Kidney epithelial cell (primary cell): ENCODE data around the gene SERINC3. TPM values are rescaled to one million over a fixed set of nuclear protein-coding genes. Genes with fewer than 3 reads are reported as not detected.

ENCODE experiments used
- DNase-seq: peaks from one replicate; pipeline ENCODE4 v3.0.0-alpha.2; 2010; ENCODE audit warnings: low read depth
- H3K27me3 ChIP-seq: 2 replicates; pipeline ENCODE4 v1.6.0; 2011; ENCODE audit warnings: low read length; ENCODE audit not compliant: control insufficient read depth, insufficient read depth
- H3K36me3 ChIP-seq: 2 replicates; pipeline ENCODE4 v1.5.1; 2011; ENCODE audit warnings: low read length; ENCODE audit not compliant: control insufficient read depth, insufficient read depth
- H3K4me3 ChIP-seq: 2 replicates; pipeline ENCODE4 v1.5.1; 2011; ENCODE audit warnings: low read depth, mild to moderate bottlenecking, control low read depth, low read length
- total RNA-seq: library from RNA; depleted of rRNA; stranded (reverse); fragments of >200 nt; gene quantifications from 2 replicates; pipeline ENCODE4 v1.2.3, GENCODE V29; 2015
- TF ChIP-seq, protein P1 (sequence below): IDR thresholded peaks from 2 replicates; pipeline ENCODE4 v1.5.1; 2011; ENCODE audit warnings: mild to moderate bottlenecking, moderate library complexity, low read length, control low read depth, inconsistent platforms; ENCODE audit not compliant: insufficient read depth, poor library complexity, severe bottlenecking

The SERINC3 gene
- total RNA-seq, 1 donor from 2014 or later, result 80.5 TPM

DNA sequence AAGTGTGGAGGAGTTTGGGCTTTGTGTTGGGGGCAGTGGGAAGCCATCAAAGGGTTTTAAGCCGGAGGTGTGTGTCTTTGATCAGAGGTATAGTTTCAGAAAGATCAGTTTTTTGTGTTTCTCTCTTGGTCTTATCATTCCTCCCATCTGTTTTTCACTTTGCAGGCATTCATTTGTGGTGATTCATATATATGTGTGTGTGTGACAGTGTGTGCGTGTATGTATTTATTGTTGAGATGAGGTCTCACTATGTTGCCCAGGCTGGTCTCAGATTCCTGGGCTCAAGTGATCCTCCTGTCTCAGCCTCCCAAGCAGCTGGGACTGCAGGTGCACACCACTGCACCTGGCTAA is 11.1 kb upstream of the SERINC3 start:
- TF ChIP-seq, protein P1, sequence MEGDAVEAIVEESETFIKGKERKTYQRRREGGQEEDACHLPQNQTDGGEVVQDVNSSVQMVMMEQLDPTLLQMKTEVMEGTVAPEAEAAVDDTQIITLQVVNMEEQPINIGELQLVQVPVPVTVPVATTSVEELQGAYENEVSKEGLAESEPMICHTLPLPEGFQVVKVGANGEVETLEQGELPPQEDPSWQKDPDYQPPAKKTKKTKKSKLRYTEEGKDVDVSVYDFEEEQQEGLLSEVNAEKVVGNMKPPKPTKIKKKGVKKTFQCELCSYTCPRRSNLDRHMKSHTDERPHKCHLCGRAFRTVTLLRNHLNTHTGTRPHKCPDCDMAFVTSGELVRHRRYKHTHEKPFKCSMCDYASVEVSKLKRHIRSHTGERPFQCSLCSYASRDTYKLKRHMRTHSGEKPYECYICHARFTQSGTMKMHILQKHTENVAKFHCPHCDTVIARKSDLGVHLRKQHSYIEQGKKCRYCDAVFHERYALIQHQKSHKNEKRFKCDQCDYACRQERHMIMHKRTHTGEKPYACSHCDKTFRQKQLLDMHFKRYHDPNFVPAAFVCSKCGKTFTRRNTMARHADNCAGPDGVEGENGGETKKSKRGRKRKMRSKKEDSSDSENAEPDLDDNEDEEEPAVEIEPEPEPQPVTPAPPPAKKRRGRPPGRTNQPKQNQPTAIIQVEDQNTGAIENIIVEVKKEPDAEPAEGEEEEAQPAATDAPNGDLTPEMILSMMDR, result no peak
- Histone ChIP-seq H3K27me3 (no peaks in the 10 kb centered on the region), H3K4me3 (no peak overlapping the region), H3K36me3 (no peaks in the 10 kb centered on the region)
- no peak for DNase-seq

- DNase-seq, result no peak
- Histone ChIP-seq H3K27me3 (no peaks in the 10 kb centered on the region), H3K36me3 (no peaks in the 10 kb centered on the region), H3K4me3 (peak overlapping the region; percentile 82)
- TF ChIP-seq, protein P1, result no peak
Observed at GRCh38 chr20:44532259-44532980, 10.6 kb upstream of the SERINC3 start.

DNA sequence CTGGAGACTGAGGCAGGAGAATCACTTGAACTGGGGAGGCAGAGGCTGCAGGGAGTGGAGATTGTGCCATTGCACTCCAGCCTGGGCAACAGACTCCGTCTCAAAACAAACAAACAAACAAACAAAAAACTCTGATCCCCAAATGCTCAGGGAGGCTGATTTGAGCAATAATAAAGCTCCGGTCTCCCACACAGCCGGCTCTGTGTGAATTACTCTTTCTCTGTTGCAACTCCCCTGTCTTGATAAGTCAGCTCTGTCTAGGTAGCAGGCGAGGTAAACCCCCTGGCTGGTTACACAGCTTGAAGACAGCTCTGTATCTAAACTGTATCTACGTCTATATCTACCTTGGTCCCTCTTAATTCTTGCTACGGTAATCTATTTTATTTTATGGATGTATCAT is 6.4 kb upstream of the SERINC3 start:
- no peaks in the 10 kb centered on the region for H3K27me3 ChIP-seq
- no peak for DNase-seq
- H3K4me3 ChIP-seq, result no peak overlapping the region
- TF ChIP-seq, protein P1, result no peak
- H3K36me3 ChIP-seq, result no peaks in the 10 kb centered on the region

DNA sequence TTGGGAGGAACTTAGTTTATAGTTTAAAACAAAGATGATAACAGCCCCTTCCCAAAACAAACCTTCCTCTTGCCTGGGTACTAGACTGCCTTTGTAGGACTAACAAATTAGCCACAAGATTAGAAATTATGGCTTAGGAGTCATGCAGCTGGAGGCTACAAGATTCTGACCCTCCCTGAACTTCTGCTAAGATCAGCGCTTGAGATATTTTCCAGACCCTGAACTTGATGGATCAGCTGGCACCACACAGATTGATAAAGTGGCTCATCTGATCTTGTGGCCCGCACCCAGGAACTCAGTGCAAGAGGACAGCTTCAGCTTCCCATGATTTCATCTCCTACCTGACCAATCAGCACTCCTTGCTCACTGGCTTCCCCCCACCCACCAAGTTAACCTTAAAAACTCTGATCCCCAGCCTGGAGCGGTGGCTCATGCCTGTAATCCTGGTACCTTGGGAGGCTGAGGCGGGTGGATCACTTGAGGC is 5.9 kb upstream of the SERINC3 start:
- no peak overlapping the region for H3K4me3 ChIP-seq
- TF ChIP-seq, protein P1, result no peak
- no peaks in the 10 kb centered on the region for H3K36me3 ChIP-seq
- DNase-seq, result no peak
- H3K27me3 ChIP-seq, result no peaks in the 10 kb centered on the region

DNA sequence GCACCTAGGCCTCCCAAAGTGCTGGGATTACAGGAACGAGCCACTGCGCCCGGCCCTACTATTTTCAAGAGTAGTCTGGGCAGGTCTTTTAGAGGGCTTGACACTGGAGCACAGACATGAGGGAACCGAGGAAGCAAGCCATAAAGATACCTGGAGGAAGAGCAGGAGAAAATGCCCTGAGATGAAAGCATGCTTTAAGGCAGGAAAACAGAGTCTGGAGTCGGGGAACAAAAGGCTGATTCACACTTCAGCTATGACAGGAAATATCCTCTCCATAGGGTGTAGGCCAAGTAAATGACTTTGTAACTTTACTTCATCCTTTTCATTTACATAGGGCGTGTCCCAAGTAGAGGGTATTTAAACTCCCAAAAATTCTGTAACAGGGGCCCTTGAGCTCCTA is 4.3 kb upstream of the SERINC3 start:
- TF ChIP-seq, protein P1, result no peak
- no peak for DNase-seq
- H3K36me3 ChIP-seq, result no peaks in the 10 kb centered on the region
- H3K4me3 ChIP-seq, result no peak overlapping the region
- H3K27me3 ChIP-seq, result no peaks in the 10 kb centered on the region

DNA sequence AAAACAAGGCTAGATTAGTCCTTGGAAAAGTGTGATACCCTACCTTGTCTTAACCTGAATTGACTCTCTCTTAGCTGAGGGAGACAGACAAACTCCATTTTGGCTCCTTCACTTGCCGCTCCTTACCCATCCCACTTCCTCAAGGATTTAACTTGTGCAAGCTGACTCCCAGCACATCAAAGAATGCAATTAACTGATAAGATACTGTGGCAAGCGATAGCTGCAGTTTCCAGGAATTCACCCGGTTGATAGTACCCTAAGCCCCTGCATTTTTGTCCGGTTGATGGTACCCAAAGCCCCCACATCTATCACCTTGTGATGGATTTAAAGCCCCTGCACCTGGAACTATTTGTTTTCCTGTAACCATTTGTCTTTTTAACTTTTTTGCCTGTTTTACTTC is 1.9 kb upstream of the SERINC3 start:
- Histone ChIP-seq H3K36me3 (no peaks in the 10 kb centered on the region), H3K27me3 (no peaks in the 10 kb centered on the region), H3K4me3 (no peak overlapping the region)
- DNase-seq, result no peak
- TF ChIP-seq, protein P1, result no peak
